HUES48 (cell line): Measurements from ENCODE around the gene FAM186B.
A peak's percentile ranks its signal among the peaks of the same experiment; 100 is the strongest.

Experiments used
- H3K27ac ChIP-seq: one replicate; pipeline ENCODE4 v1.7.0; 2013; ENCODE audit warnings: low read depth, low read length, inconsistent platforms
- H3K27me3 ChIP-seq: 2 replicates; pipeline ENCODE4 v1.6.1; 2013; ENCODE audit warnings: mild to moderate bottlenecking, low read length; ENCODE audit not compliant: control insufficient read depth, insufficient read depth
- H3K36me3 ChIP-seq: 2 replicates; pipeline ENCODE4 v1.6.1; 2013; ENCODE audit warnings: low read length; ENCODE audit not compliant: control insufficient read depth, insufficient read depth
- H3K4me1 ChIP-seq: 2 replicates; pipeline ENCODE4 v1.6.1; 2013; ENCODE audit warnings: mild to moderate bottlenecking, low read length; ENCODE audit not compliant: control insufficient read depth, insufficient read depth
- H3K4me3 ChIP-seq: 2 replicates; pipeline ENCODE4 v1.5.1; 2013; ENCODE audit warnings: mild to moderate bottlenecking, low read depth, low read length
- H3K9ac ChIP-seq: 2 replicates; pipeline ENCODE4 v1.6.1; 2013; ENCODE audit warnings: mild to moderate bottlenecking, low read depth, low read length, moderate library complexity
- H3K9me3 ChIP-seq: 2 replicates; pipeline ENCODE4 v1.6.1; 2013; ENCODE audit warnings: low read length; ENCODE audit not compliant: control insufficient read depth, insufficient read depth

The FAM186B gene

DNA sequence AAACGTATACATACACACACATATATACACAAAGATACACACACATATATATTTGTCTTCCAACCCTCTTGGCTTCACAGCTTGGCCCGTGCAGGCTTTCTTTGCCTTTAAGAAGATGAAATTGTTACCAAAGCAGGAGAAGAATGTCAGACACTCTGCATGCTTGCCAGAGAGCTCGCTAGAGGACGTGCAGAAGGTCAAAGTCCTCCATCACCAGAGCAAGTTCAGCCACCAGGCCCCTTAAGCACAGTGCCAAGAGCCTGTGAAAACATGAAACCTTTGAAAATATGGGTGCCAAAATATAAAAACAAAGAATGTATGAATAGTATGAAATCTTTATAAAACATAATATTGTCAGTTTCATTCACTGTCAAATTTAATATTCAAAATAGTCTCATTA, 22.6 kb downstream of the FAM186B start:
- Histone ChIP-seq H3K36me3 (peaks cover 10% of the 10 kb centered on the region; the same call in 1 of the 2 replicates), H3K9me3 (no peaks in the 10 kb centered on the region), H3K27me3 (no peaks in the 10 kb centered on the region), H3K4me3 (no peak overlapping the region), H3K27ac (no peak overlapping the region), H3K9ac (no peak overlapping the region), H3K4me1 (no peaks in the 10 kb centered on the region)

DNA sequence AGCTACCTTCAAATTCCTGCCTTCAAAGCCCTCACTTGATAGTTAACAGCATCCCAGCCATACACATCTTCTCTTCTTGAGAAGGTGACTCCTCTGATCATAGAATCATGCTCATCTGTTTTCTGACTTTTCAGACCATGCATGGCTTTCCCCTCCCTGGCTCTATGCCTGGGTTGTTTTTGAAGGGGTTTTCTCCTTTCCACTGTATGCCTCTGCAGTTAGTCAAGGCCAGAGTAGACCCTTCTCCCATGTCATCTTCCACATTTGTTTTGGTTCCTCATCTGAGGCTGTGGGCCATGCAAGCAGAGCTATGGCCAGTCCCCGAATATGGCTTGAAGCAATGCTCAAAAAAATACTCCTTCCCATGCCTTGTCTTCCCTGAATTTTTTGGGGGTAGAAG, 23.2 kb downstream of the FAM186B start:
- no peak overlapping the region for H3K4me3 ChIP-seq
- no peaks in the 10 kb centered on the region for H3K9me3 ChIP-seq
- H3K4me1 ChIP-seq, result no peaks in the 10 kb centered on the region
- H3K27ac ChIP-seq, result no peak overlapping the region
- H3K9ac ChIP-seq, result no peak overlapping the region
- no peaks in the 10 kb centered on the region for H3K27me3 ChIP-seq
- peaks cover 10% of the 10 kb centered on the region; the same call in 1 of the 2 replicates for H3K36me3 ChIP-seq

DNA sequence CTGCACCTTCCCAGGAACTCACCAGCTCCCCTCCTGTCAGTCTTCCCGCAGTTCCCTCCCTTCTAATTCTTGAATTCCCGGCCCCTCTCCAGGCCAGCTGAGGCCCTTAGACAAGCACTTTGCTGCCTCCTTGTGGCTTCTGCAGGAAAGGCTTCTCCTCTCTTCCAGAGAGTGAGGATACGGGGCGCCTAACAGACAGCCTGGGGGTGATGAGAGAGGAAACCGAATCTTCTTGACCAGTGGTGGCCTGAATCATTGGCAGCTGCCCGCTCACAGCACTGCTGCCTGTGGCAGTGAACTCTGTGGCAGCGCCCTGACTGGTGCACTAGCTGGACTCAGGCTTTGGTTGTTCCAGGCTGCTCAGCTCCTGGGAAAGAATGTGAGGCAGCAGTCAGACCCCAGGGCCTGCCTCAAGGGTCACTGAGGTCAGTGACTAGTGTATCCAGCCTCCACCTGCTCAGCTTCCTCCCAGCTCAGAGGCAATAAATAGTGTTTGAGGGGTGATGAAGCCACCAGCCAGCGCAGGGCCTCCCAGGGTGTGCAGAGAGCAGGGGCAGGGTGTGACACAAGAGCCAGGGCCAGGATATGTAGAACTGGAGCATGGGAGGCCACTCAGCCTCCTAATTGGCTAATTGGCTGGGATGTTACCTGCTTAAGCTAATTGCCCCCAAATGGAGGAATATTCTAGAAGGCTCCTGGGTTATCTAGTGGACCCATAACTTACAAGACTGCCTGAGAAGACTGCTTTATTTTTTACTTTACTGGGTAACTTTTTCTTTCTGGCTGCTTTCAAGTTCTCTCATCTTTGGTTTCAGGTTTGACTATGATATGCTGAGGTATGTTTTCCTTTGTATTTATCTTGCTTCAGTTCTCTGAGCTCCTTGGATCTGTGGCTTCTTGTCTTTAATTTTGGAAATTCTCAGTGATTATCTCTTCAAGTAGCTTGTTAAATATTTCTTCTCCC, 24.6 kb downstream of the FAM186B start:
- H3K9ac ChIP-seq, result no peak overlapping the region

DNA sequence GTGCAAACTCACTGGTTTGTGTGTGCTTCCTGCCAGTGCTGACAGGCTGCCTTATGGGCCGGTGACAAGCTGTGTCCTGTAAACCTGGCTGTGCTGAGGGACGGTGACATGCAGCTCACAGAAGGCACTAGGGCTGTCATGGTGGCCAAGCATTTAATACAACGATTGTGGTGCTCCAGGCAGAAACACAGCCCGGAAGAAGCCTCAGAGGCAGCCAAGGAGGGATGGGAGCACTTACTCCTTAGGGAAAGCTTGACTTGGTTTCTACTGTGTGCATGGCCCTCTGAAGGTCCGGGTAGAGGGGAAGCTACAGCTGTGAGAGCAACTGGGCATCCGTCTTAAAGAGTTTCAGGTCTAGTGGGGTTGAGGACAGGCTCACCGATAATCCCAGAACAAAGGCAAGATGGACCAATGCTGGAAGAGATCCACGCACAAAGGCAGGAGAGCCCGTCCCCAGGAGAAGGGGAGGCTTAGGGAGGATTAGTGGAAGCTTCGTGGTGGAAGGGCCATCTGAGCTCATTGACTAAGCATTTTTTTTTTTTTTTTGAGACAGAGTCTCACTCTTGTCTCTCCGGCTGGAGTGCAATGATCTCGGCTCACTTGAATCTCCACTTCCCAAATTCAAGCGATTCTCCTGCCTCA, 26.8 kb downstream of the FAM186B start:
- H3K36me3 ChIP-seq, result peaks cover 11% of the 10 kb centered on the region
- H3K27ac ChIP-seq, result no peak overlapping the region
- H3K4me1 ChIP-seq, result no peaks in the 10 kb centered on the region
- no peaks in the 10 kb centered on the region for H3K9me3 ChIP-seq
- no peak overlapping the region for H3K9ac ChIP-seq
- H3K4me3 ChIP-seq, result no peak overlapping the region
- no peaks in the 10 kb centered on the region for H3K27me3 ChIP-seq

More for the DNA sequence above, 24.6 kb downstream of the FAM186B start:
- H3K27ac ChIP-seq, result no peak overlapping the region
- H3K36me3 ChIP-seq, result peaks cover 10% of the 10 kb centered on the region; the same call in 1 of the 2 replicates
- H3K4me1 ChIP-seq, result no peaks in the 10 kb centered on the region
- H3K4me3 ChIP-seq, result no peak overlapping the region
- H3K9me3 ChIP-seq, result no peaks in the 10 kb centered on the region
- no peaks in the 10 kb centered on the region for H3K27me3 ChIP-seq

DNA sequence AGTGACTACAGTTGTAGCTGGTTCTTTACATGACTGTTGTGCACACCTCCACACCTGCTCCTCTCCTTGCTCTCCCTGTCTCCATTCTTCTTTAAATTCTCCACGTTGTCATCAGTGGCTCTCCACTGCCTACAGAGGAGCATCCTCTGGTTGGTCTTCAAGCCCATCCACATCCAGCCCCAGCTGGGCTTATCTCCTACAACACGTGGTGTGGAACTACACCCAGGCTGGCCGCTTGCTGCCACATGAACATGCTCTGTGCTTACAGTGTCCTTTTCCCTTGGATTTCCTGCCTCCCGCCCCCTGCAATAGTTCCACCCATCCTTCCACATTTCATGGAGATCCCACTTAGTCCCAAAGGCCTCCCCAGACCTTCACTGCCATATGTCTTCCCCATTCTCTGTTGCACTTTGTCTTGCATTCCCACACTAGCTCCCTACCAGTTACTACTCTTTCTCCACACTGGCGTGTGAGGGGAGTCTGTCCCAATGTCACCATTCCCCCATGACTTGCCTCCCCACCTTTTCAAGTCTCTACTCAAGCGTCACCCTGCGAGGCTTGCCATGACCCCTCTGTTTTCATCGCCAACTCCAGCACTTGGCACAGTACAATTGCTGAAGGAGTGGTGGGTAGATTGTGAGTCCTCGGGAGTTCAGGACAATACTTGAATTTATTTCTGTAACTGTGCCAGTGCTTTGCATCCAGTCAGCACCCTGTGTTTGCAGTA, 27.7 kb downstream of the FAM186B start:
- Histone ChIP-seq H3K36me3 (peaks cover 9% of the 10 kb centered on the region), H3K27me3 (no peaks in the 10 kb centered on the region), H3K4me3 (no peak overlapping the region), H3K9me3 (no peaks in the 10 kb centered on the region), H3K27ac (no peak overlapping the region), H3K4me1 (no peaks in the 10 kb centered on the region), H3K9ac (no peak overlapping the region)

DNA sequence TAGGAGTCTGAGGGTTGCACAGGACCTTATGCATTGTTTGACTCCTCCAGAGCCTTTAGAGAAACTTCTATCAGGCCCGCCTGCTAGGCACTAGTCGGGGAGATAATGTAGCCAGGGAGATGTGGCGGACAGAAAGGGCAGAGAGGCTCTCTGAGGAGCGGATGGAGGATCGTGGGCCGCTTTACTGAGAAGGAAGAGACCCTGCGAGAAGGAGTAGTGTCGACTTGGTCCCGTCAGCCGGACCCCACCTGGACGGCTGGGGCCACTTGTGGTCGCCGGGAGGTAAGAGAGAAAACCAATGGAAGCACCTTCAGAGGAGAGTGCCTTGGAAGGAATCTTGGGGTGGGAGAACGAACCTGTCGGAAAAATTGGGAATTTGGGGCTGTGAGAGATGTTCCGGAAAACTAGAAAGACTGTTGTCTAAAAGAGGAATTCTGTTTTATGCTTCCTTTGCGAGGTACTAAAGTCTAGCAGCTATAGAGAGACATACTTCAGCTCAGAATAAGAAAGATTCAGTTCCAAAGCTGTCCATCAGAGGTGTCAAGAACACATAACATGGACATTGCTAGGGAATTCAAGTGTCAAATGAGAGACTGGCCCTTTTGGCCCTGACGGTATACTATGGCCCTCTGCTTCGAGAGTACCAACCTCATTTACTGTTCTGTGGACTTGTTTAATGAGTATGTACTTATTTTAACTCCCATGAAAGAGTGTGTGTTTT, 36.8 kb downstream of the FAM186B start:
- Histone ChIP-seq H3K4me1 (no peaks in the 10 kb centered on the region; the same call in 1 of the 2 replicates), H3K27ac (peak overlapping the region; percentile 86), H3K9ac (peak overlapping the region; percentile 84), H3K27me3 (no peaks in the 10 kb centered on the region), H3K9me3 (no peaks in the 10 kb centered on the region), H3K4me3 (peak overlapping the region; percentile 95), H3K36me3 (peaks cover 25% of the 10 kb centered on the region)

DNA sequence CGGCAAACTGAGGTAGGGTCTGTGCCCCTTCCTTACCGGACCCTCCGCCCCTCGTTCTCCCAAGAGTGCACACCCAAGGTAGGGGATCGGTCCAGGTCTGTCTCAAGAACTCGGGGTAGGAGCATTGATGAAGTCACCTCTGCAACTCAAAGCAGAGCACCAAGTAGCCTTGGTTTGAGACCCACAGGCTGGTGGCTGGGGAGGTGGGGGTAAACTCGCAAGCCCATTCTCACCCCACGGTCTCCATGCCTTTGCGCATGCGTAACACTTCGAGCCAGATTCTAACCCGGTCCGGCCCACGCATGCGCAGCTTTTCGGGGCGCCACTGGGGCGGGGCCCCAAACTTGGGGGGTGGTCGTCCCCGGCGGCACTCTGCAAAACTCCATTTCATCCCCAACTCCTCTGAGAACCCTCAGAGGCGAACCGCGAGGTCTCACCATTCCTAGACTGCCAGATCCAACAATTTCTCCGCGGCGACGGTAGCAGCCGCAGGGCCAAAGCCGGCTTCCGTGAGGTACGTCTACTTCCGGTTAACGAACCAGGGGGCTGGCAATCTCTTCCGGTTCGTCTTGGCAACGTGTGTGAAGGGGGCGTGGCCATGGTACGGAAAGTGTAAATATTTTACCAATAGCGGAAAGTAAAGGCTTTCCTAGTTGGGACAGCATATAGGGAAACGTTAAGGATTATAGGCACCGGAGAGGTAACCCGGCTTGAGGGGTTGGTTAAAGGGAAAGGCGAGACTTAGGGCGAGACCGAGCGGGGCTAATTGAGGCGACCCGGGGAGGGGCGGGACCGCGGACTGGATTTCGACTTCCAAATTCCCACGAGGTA, 37.6 kb downstream of the FAM186B start, which contains the start of gene MCRS1:
Gene MCRS1, minus strand, starts transcription at position 532 of the 831 bp plus-strand sequence. CDS start 1,411 bp downstream, outside the sequence.
- peak within 1 kb of the TSS; percentile 95 for H3K4me3 ChIP-seq
- no peaks in the 10 kb centered on the region; the same call in 1 of the 2 replicates for H3K4me1 ChIP-seq
- peak within 1 kb of the TSS; percentile 86 for H3K27ac ChIP-seq
- H3K9me3 ChIP-seq, result no peaks in the 10 kb centered on the region
- peaks cover 31% of the 10 kb centered on the region for H3K36me3 ChIP-seq
- peak within 1 kb of the TSS; percentile 84 for H3K9ac ChIP-seq
- no peaks in the 10 kb centered on the region for H3K27me3 ChIP-seq

DNA sequence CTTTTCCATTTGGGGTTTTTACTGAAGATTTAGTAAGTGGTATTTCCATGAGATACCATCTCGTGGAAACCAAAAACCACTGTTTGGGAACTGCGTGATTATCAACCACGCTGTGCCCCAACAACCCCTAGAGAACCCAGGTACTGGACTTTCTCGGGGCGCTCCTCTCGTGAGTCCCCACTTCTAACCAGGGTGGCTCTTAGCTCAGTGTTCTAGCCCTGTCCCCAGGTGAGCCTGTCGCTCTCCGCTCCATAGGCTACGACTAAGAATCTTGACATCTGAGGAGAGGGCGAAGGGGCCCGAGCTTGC, 38.2 kb downstream of the FAM186B start:
- Histone ChIP-seq H3K9ac (peak overlapping the region; percentile 84), H3K36me3 (peaks cover 37% of the 10 kb centered on the region), H3K4me3 (peak overlapping the region; percentile 95)

DNA sequence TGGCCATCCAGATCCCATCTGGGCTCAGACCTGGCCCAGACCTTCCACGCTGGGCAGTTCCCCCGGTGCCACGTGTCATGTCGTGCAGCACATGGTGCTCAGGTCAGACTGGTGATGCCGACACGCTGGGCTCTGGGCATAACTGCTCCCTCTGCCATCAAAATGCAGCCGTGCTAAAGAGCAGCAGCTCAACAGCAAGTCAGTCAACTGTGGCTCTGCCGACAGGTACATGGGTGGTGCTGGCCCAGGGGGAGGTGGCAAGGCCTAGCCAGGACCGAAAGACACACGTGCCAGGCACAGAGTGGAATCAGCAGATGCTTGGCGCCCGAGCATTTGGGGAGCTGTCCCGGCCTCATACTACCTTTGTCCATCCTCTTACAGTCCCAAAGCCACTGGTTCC, 39.1 kb downstream of the FAM186B start:
- no peak overlapping the region for H3K9ac ChIP-seq

More for the DNA sequence above, 38.2 kb downstream of the FAM186B start:
- H3K9me3 ChIP-seq, result no peaks in the 10 kb centered on the region
- H3K27me3 ChIP-seq, result no peaks in the 10 kb centered on the region
- H3K27ac ChIP-seq, result peak overlapping the region; percentile 86
- no peaks in the 10 kb centered on the region; the same call in 1 of the 2 replicates for H3K4me1 ChIP-seq

More for the DNA sequence above, 39.1 kb downstream of the FAM186B start:
- Histone ChIP-seq H3K4me3 (no peak overlapping the region), H3K4me1 (no peaks in the 10 kb centered on the region; the same call in 1 of the 2 replicates), H3K9me3 (no peaks in the 10 kb centered on the region), H3K36me3 (peaks cover 45% of the 10 kb centered on the region), H3K27me3 (no peaks in the 10 kb centered on the region), H3K27ac (no peak overlapping the region)
